Omental fat pad (tissue), 4 donors: ENCODE results near the gene SLC4A4. TPM values are rescaled to one million over a fixed set of nuclear protein-coding genes. Genes with fewer than 3 reads are reported as not detected.

Source experiments
- ATAC-seq: fragments of 150-250 bp; one replicate; pipeline ENCODE4 v1.9.1; 2016; ENCODE audit warnings: mild to moderate bottlenecking, moderate library complexity; ENCODE audit not compliant: low FRiP score
- DNase-seq: peaks from one replicate; pipeline ENCODE4 v3.0.0-alpha.2; 2019; ENCODE audit warnings: low spot score
- CTCF ChIP-seq, 3 donors: fragments of 450-650 bp; IDR thresholded peaks; one replicate each; pipeline ENCODE4 v1.5.1; 2016 to 2017; ENCODE audit warnings: antibody characterized with exemption in 3 of 3, mild to moderate bottlenecking in 3 of 3, moderate library complexity in 2 of 3
- total RNA-seq, 4 donors: library from RNA; depleted of rRNA; stranded (reverse); fragments of >200 nt; gene quantifications; one replicate each; pipeline ENCODE4 v1.1.0, GENCODE V29; 2016

Gene SLC4A4
- total RNA-seq, 4 donors from 2014 or later = 8.4 to 45.6 (median 10.2) TPM

- DNase-seq (no peak), ATAC-seq (no peak)
- TF ChIP-seq CTCF (IDR thresholded peaks at IDR 0.05) = no peak
Measured at GRCh38 chr4:71383984-71384383, 45.2 kb downstream of the SLC4A4 start.

DNA sequence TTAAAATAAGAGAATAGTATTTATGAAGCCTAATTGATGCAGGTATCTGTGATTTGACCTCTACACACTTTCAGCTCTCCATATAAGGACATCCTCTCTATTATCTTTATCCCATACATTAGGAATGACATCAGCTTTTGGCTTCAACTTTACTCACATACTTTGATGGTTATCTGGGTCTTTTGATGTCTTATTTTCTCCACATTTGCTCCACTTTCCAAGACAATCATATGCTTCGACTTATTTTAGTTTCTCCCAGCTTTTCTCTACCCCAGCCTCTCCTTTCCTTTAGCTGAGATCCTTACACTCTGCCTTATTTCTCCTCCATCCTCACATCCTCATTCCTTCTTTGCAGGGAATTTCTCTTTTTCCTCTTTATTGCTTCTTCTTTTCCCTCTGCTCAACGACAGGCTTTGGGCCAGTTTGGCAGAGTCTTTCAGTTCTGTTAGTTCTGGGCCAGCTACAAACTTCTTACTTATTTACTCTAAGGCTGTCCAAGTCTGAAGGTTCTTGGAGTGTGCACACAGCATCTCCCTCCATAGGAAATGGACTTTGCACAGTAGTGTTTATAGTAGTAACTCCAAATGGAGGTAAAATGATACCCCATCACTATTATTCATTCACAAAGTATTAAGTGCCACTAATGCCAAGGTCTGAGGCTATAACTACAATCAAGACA, 50.5 kb downstream of the SLC4A4 start:
- TF ChIP-seq CTCF (IDR thresholded peaks at IDR 0.05) = no peak
- no peak for DNase-seq

DNA sequence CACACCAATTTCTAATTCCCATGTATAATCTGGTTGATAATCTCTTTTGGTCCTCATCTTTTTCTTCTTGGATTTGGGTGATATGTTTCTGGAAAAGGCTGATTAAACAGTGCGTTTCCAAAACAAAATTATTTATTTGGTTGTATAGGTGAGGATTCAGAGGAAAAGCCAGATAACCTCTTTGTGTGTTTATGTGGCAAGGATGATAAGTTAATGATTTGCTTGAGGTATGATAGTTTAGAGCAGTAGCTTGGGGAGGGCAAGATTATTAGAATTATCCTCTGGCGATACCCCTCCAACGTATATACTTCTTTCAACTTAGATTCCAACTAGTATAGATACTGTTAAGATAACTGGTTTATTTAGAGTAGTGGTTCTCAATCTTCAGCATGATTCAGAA, 53.3 kb downstream of the SLC4A4 start:
- ATAC-seq (no peak), DNase-seq (no peak)
- no peak for TF ChIP-seq CTCF (IDR thresholded peaks at IDR 0.05)

More for the DNA sequence above, 50.5 kb downstream of the SLC4A4 start:
- no peak for ATAC-seq

DNA sequence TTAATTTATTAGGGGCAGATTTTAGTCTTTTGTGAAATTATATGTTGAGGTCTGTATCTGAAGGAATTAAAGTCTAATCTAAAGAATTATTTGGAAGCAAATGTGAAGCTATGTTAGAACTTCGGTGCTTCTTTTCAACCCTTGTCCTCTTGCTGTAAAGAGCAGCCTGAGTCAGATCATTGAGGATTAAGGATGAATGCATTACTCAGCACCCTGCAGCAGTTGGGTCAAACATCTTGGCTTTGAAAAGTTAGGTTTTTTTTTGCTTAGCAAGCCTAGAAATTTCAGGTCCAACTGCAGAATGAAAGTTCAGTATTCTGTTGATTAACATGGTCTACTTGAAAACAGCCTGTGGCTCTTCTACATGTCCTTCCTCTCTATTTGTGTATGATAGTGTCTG, 57.6 kb downstream of the SLC4A4 start:
- ATAC-seq = no peak
- no peak for TF ChIP-seq CTCF (IDR thresholded peaks at IDR 0.05)
- DNase-seq = no peak

GRCh38 chr4:71400810-71401209, 62.0 kb downstream of the SLC4A4 start:
- no peak for ATAC-seq
- TF ChIP-seq CTCF (IDR thresholded peaks at IDR 0.05) = no peak
- no peak for DNase-seq

DNA sequence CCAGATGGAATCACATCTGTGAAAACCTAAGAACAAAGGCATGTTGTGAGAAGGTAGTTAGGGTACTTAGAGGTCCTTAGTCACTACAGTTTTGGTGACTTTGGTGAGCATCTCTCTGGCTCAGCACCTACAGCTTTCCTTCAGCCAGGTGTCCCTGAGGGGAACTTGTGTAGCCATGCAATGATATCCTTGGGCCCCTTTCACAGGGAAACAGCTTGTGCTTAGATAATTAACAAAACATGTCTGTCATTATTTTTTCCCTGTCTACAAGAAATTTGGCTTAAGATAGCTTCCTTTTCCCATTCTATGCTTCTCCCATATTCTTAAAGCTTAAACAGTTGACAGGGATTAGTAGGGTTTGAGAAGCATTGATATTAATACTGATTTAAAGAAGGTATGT, 63.8 kb downstream of the SLC4A4 start:
- no peak for DNase-seq
- TF ChIP-seq CTCF (IDR thresholded peaks at IDR 0.05) = no peak
- ATAC-seq = no peak

GRCh38 chr4:71404049-71404448, 65.2 kb downstream of the SLC4A4 start:
- DNase-seq (no peak), ATAC-seq (no peak)
- TF ChIP-seq CTCF (IDR thresholded peaks at IDR 0.05) = no peak
